GM12878 (cell line): ENCODE results near the gene CFAP65. TPM values are rescaled to one million over a fixed set of nuclear protein-coding genes. Genes with fewer than 3 reads are reported as not detected.

Source experiments
- CREM ChIP-seq: IDR thresholded peaks from 2 replicates; pipeline ENCODE4 v1.6.1; 2014; ENCODE audit warnings: antibody characterized with exemption, low read depth
- IKZF2 ChIP-seq, 2 experiments: fragments of 450-650 bp; IDR thresholded peaks; 2 replicates each; pipeline ENCODE4 v1.6.1; 2017; ENCODE audit warnings: mild to moderate bottlenecking in 2 of 2, moderate library complexity in 2 of 2
- IRF4 ChIP-seq: IDR thresholded peaks from 2 replicates; pipeline ENCODE4 v1.6.1; 2011; ENCODE audit warnings: low read depth, low read length
- MYC ChIP-seq: IDR thresholded peaks from 2 replicates; pipeline ENCODE4 v1.6.1; 2011; ENCODE audit warnings: mild to moderate bottlenecking, low read length, moderate library complexity, inconsistent platforms; ENCODE audit not compliant: insufficient read depth, insufficient replicate concordance, insufficient read length, severe bottlenecking
- RELA ChIP-seq: fragments of 450-650 bp; IDR thresholded peaks from 2 replicates; pipeline ENCODE4 v1.8.0; 2014; ENCODE audit warnings: borderline replicate concordance; ENCODE audit not compliant: partially characterized antibody
- SREBF1 ChIP-seq: IDR thresholded peaks from 2 replicates; pipeline ENCODE4 v1.6.1; 2012; ENCODE audit warnings: mild to moderate bottlenecking, low read length
- SREBF2 ChIP-seq: IDR thresholded peaks from 2 replicates; pipeline ENCODE4 v1.6.1; 2012; ENCODE audit warnings: mild to moderate bottlenecking, low read length
- ZBED1 ChIP-seq: IDR thresholded peaks from 2 replicates; pipeline ENCODE4 v1.6.1; 2016; ENCODE audit warnings: borderline replicate concordance
- polyA plus RNA-seq, 11 experiments: library from polyadenylated mRNA; depleted of rRNA in 4 of 11; unstranded in 6 of 11; stranded (reverse) in 5 of 11; fragments of >200 nt; fragmentation: Nextera tagmentation in 4 of 11; fragmentation: Illumina TruSeq in 1 of 11; extraction: Ambion mirVana in 4 of 11; extraction: Trizol in 1 of 11; gene quantifications; 1 replicate in 1 of 11; 2 replicates in 10 of 11; pipeline versions ENCODE4 v1.2.1 to v1.2.3, GENCODE V29; 2011 to 2016; ENCODE audit warnings: inconsistent platforms in 2 of 11, missing spikeins in 2 of 11, low read depth in 1 of 11
- total RNA-seq, 4 experiments: library from RNA; depleted of rRNA in 3 of 4; stranded (reverse); fragments of >200 nt in 3 of 4; fragmentation: Illumina TruSeq in 1 of 4; extraction: Trizol in 1 of 4; gene quantifications; 2 replicates each; pipeline versions ENCODE4 v1.2.1 to v1.2.3, GENCODE V29; 2013 to 2021
- TF ChIP-seq, protein P1 (sequence below): fragments of 450-650 bp; IDR thresholded peaks from 2 replicates; pipeline ENCODE4 v1.6.1; 2018; ENCODE audit warnings: borderline replicate concordance, mild to moderate bottlenecking; ENCODE audit not compliant: partially characterized antibody
- TF ChIP-seq, protein P2 (sequence below): IDR thresholded peaks from 2 replicates; pipeline ENCODE4 v1.6.1; 2011; ENCODE audit warnings: mild to moderate bottlenecking, low read depth, low read length, moderate library complexity; ENCODE audit not compliant: insufficient replicate concordance
- TF ChIP-seq, protein P3 (sequence below): fragments of 450-650 bp; IDR thresholded peaks from 2 replicates; pipeline ENCODE4 v1.6.1; 2017; ENCODE audit warnings: antibody characterized with exemption, mild to moderate bottlenecking, moderate library complexity
- TF ChIP-seq, protein P4 (sequence below): fragments of 450-650 bp; IDR thresholded peaks from 2 replicates; pipeline ENCODE4 v1.6.1; 2017; ENCODE audit warnings: mild to moderate bottlenecking, moderate library complexity
- TF ChIP-seq, protein P5 (sequence below): fragments of 450-650 bp; IDR thresholded peaks from 2 replicates; pipeline ENCODE4 v1.6.1; 2016; ENCODE audit warnings: mild to moderate bottlenecking, moderate library complexity, borderline replicate concordance

Gene CFAP65
- total and polyA plus RNA-seq, 10 of the 15 experiments (the other 5 are each of a cell fraction or from before 2014, with no cell fraction given) = not detected

DNA sequence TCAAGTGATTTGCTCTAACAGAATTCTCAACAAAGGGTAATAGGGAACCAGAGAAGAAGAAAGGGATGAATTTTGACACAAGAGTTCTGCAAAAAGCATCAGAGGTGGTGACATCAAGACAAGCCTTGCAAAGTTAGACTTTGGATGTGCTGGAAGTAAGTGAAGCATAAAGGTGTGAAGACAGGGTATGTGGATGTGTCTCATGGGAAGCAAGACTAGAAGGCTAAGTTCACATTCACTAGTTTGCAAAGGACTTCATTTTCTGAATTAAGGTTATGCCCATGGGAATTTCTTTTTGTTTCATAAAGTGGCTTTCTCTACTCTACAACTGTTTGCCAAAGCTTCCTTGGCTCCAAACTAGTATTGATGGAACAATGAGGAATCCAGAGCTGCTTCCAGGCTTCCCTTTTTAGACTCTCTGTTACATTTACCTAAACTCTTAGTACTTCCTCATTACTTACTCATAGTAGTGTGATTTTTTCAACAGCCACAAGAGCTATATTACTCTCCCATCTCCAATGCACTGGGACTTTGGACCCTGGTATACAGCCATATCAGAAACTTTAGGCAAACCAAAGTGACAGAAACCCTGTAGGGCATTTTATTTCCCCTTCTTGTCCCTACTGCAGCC is 40.5 kb upstream of the CFAP65 start (continued):
- TF ChIP-seq, protein P1, sequence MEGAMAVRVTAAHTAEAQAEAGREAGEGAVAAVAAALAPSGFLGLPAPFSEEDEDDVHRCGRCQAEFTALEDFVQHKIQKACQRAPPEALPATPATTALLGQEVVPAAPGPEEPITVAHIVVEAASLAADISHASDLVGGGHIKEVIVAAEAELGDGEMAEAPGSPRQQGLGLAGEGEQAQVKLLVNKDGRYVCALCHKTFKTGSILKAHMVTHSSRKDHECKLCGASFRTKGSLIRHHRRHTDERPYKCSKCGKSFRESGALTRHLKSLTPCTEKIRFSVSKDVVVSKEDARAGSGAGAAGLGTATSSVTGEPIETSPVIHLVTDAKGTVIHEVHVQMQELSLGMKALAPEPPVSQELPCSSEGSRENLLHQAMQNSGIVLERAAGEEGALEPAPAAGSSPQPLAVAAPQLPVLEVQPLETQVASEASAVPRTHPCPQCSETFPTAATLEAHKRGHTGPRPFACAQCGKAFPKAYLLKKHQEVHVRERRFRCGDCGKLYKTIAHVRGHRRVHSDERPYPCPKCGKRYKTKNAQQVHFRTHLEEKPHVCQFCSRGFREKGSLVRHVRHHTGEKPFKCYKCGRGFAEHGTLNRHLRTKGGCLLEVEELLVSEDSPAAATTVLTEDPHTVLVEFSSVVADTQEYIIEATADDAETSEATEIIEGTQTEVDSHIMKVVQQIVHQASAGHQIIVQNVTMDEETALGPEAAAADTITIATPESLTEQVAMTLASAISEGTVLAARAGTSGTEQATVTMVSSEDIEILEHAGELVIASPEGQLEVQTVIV = no peak
- TF ChIP-seq, protein P2, sequence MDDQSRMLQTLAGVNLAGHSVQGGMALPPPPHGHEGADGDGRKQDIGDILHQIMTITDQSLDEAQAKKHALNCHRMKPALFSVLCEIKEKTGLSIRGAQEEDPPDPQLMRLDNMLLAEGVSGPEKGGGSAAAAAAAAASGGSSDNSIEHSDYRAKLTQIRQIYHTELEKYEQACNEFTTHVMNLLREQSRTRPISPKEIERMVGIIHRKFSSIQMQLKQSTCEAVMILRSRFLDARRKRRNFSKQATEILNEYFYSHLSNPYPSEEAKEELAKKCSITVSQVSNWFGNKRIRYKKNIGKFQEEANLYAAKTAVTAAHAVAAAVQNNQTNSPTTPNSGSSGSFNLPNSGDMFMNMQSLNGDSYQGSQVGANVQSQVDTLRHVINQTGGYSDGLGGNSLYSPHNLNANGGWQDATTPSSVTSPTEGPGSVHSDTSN = no peak
- no peak for TF ChIP-seq MYC
- TF ChIP-seq SREBF1 = no peak
- TF ChIP-seq, protein P3, sequence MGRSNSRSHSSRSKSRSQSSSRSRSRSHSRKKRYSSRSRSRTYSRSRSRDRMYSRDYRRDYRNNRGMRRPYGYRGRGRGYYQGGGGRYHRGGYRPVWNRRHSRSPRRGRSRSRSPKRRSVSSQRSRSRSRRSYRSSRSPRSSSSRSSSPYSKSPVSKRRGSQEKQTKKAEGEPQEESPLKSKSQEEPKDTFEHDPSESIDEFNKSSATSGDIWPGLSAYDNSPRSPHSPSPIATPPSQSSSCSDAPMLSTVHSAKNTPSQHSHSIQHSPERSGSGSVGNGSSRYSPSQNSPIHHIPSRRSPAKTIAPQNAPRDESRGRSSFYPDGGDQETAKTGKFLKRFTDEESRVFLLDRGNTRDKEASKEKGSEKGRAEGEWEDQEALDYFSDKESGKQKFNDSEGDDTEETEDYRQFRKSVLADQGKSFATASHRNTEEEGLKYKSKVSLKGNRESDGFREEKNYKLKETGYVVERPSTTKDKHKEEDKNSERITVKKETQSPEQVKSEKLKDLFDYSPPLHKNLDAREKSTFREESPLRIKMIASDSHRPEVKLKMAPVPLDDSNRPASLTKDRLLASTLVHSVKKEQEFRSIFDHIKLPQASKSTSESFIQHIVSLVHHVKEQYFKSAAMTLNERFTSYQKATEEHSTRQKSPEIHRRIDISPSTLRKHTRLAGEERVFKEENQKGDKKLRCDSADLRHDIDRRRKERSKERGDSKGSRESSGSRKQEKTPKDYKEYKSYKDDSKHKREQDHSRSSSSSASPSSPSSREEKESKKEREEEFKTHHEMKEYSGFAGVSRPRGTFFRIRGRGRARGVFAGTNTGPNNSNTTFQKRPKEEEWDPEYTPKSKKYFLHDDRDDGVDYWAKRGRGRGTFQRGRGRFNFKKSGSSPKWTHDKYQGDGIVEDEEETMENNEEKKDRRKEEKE = no peak
- TF ChIP-seq, protein P4, sequence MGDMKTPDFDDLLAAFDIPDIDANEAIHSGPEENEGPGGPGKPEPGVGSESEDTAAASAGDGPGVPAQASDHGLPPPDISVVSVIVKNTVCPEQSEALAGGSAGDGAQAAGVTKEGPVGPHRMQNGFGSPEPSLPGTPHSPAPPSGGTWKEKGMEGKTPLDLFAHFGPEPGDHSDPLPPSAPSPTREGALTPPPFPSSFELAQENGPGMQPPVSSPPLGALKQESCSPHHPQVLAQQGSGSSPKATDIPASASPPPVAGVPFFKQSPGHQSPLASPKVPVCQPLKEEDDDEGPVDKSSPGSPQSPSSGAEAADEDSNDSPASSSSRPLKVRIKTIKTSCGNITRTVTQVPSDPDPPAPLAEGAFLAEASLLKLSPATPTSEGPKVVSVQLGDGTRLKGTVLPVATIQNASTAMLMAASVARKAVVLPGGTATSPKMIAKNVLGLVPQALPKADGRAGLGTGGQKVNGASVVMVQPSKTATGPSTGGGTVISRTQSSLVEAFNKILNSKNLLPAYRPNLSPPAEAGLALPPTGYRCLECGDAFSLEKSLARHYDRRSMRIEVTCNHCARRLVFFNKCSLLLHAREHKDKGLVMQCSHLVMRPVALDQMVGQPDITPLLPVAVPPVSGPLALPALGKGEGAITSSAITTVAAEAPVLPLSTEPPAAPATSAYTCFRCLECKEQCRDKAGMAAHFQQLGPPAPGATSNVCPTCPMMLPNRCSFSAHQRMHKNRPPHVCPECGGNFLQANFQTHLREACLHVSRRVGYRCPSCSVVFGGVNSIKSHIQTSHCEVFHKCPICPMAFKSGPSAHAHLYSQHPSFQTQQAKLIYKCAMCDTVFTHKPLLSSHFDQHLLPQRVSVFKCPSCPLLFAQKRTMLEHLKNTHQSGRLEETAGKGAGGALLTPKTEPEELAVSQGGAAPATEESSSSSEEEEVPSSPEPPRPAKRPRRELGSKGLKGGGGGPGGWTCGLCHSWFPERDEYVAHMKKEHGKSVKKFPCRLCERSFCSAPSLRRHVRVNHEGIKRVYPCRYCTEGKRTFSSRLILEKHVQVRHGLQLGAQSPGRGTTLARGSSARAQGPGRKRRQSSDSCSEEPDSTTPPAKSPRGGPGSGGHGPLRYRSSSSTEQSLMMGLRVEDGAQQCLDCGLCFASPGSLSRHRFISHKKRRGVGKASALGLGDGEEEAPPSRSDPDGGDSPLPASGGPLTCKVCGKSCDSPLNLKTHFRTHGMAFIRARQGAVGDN = no peak
- no peak for TF ChIP-seq RELA
- TF ChIP-seq CREM = no peak
- TF ChIP-seq IRF4 = no peak
- no peak for TF ChIP-seq SREBF2
- TF ChIP-seq ZBED1 = no peak
- TF ChIP-seq, protein P5, sequence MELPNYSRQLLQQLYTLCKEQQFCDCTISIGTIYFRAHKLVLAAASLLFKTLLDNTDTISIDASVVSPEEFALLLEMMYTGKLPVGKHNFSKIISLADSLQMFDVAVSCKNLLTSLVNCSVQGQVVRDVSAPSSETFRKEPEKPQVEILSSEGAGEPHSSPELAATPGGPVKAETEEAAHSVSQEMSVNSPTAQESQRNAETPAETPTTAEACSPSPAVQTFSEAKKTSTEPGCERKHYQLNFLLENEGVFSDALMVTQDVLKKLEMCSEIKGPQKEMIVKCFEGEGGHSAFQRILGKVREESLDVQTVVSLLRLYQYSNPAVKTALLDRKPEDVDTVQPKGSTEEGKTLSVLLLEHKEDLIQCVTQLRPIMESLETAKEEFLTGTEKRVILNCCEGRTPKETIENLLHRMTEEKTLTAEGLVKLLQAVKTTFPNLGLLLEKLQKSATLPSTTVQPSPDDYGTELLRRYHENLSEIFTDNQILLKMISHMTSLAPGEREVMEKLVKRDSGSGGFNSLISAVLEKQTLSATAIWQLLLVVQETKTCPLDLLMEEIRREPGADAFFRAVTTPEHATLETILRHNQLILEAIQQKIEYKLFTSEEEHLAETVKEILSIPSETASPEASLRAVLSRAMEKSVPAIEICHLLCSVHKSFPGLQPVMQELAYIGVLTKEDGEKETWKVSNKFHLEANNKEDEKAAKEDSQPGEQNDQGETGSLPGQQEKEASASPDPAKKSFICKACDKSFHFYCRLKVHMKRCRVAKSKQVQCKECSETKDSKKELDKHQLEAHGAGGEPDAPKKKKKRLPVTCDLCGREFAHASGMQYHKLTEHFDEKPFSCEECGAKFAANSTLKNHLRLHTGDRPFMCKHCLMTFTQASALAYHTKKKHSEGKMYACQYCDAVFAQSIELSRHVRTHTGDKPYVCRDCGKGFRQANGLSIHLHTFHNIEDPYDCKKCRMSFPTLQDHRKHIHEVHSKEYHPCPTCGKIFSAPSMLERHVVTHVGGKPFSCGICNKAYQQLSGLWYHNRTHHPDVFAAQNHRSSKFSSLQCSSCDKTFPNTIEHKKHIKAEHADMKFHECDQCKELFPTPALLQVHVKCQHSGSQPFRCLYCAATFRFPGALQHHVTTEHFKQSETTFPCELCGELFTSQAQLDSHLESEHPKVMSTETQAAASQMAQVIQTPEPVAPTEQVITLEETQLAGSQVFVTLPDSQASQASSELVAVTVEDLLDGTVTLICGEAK = no peak
- TF ChIP-seq IKZF2 (IDR thresholded peaks at IDR 0.05) = peak; percentile 46 to 57; a peak in 2 of 4 replicates
